Measurements from ENCODE around the gene ANO10. TPM values are rescaled to one million over a fixed set of nuclear protein-coding genes. Genes with fewer than 3 reads are reported as not detected.
A peak's percentile ranks its signal among the peaks of the same experiment; 100 is the strongest.

ANO10 gene
- total RNA-seq, 3 donors from 2014 or later = 27.4 to 31.8 (median 28.5) TPM

DNA sequence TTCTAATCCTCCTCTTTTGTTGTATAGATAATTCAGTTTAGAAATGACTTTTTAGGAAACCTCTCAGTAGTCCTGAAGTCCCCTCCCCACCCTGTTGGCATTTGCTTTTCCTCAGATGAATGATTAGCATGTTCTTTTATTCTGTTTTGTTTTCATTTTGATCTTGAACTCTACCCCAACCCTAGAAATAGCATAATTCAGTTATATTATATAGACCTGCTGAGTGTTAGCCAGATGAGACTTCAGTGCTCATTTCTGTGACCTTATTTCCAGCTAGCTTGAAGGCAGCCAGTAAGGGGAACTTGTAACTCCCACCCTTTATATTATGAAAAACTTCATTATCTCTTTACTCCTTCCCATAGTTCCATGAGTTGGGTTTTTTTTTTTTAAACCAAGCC lies 294.2 kb downstream of the ANO10 start:
- H3K4me3 ChIP-seq = no peak overlapping the region
- DNase-seq (ENCODE audit: low spot score in 2 of 2) = no peak
- peak overlapping the region in 1 of 2 donors; percentile 38 for H3K27ac ChIP-seq
- peaks cover 0 to 12% of the 10 kb centered on the region in 2 donors for H3K4me1 ChIP-seq
- TF ChIP-seq POLR2A (IDR thresholded peaks at IDR 0.05) (no peak), POLR2AphosphoS5 (IDR thresholded peaks at IDR 0.05) (no peak)
- TF ChIP-seq, protein P1, sequence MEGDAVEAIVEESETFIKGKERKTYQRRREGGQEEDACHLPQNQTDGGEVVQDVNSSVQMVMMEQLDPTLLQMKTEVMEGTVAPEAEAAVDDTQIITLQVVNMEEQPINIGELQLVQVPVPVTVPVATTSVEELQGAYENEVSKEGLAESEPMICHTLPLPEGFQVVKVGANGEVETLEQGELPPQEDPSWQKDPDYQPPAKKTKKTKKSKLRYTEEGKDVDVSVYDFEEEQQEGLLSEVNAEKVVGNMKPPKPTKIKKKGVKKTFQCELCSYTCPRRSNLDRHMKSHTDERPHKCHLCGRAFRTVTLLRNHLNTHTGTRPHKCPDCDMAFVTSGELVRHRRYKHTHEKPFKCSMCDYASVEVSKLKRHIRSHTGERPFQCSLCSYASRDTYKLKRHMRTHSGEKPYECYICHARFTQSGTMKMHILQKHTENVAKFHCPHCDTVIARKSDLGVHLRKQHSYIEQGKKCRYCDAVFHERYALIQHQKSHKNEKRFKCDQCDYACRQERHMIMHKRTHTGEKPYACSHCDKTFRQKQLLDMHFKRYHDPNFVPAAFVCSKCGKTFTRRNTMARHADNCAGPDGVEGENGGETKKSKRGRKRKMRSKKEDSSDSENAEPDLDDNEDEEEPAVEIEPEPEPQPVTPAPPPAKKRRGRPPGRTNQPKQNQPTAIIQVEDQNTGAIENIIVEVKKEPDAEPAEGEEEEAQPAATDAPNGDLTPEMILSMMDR (IDR thresholded peaks at IDR 0.05) = no peak
- H3K9me3 ChIP-seq = no peaks in the 10 kb centered on the region
- H3K36me3 ChIP-seq = no peaks in the 10 kb centered on the region
- intact Hi-C loops (cut with DNase I; ENCODE audit: low total_unique reads) = no loop called here
- H3K27me3 ChIP-seq = no peaks in the 10 kb centered on the region

DNA sequence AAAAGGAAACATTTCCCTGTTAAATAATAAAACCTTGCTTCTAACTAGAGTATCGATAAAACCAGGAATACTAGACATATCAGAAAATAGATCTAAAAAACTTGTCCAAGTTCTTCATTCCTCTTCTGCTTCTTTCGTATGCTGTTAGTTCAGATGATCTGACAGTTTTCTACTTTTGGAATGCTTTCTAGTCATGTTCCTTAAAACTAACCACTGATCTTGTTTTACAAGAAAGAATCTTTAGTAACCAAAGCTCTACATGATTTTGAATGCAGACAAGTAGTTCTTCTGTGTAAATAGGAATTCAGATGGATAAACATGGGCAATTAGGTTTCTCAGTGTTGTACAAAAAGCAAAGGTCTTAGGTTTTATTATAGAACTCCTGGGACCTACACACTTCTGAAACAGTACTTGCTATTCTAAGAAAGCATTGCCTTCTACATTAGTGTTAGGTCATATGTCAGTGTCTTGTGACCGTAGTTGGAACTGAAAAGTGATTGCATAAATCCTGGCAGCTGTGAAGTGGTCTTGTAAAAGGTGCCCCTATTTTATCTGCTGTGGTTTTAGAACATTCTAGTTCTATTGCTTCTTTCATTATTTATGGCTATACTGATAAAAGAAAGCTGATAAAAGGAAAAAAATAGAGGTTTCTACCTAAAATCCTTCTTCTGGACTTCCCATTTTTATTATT lies 294.8 kb downstream of the ANO10 start:
- no peaks in the 10 kb centered on the region for H3K9me3 ChIP-seq
- DNase-seq (ENCODE audit: low spot score in 2 of 2) = no peak
- no peaks in the 10 kb centered on the region for H3K36me3 ChIP-seq
- no peaks in the 10 kb centered on the region for H3K27me3 ChIP-seq
- intact Hi-C loops (cut with DNase I; ENCODE audit: low total_unique reads) = no loop called here
- H3K4me3 ChIP-seq = peak overlapping the region in 1 of 3 donors; percentile 6
- TF ChIP-seq POLR2AphosphoS5 (IDR thresholded peaks at IDR 0.05) (no peak), POLR2A (IDR thresholded peaks at IDR 0.05) (no peak)
- TF ChIP-seq, protein P1 (IDR thresholded peaks at IDR 0.05) = no peak
- H3K4me1 ChIP-seq = peaks cover 0 to 12% of the 10 kb centered on the region in 2 donors
- H3K27ac ChIP-seq = peak overlapping the region; percentile 38 to 45

DNA sequence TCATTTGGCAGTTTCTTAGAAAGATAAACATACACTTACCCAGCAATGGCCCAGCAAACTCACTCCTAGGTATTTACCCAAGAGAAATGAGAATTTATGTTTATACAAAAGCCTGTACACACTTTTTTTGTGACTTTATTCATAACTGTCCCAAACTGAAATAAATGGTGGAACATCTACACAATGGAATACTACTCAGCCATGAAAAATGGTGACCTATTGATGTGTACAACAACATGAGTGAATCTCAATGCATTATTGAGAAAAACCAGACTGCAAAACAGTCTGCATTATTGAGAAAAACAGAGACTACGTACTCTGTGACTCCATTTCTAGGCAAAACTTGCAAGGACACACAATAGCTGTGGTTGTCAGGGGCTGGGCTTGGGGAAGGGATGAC lies 298.3 kb downstream of the ANO10 start:
- Histone ChIP-seq H3K4me3 (no peak overlapping the region), H3K4me1 (peaks cover 0 to 12% of the 10 kb centered on the region in 2 donors), H3K27me3 (no peaks in the 10 kb centered on the region), H3K36me3 (no peaks in the 10 kb centered on the region), H3K27ac (no peak overlapping the region), H3K9me3 (no peaks in the 10 kb centered on the region)
- intact Hi-C loops (cut with DNase I; ENCODE audit: low total_unique reads) = no loop called here
- no peak for TF ChIP-seq POLR2A (IDR thresholded peaks at IDR 0.05)
- no peak for TF ChIP-seq POLR2AphosphoS5 (IDR thresholded peaks at IDR 0.05)
- TF ChIP-seq, protein P1 (IDR thresholded peaks at IDR 0.05) = no peak
- no peak for DNase-seq (ENCODE audit: low spot score in 2 of 2)

DNA sequence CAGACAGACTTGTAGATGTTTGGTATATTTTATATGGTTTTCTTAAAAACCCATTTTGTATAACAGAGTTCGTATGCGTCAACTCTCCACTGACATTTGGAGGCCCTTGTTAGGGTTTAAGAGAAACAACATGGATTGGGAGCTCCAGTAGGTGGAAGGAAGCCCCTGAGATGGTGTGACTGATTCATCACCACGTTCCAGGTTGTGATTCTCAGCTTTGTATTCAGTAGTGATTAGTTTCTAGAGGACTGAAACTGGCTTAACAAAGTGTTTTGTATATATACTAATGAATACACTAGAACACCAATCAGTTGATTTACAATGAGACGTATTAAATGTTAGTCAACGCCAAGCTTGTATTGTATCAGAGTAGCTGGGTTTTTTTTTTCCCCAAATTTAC lies 301.5 kb downstream of the ANO10 start:
- DNase-seq (ENCODE audit: low spot score in 2 of 2) = no peak
- Histone ChIP-seq H3K27ac (no peak overlapping the region), H3K27me3 (no peaks in the 10 kb centered on the region), H3K4me3 (no peak overlapping the region), H3K36me3 (no peaks in the 10 kb centered on the region), H3K9me3 (no peaks in the 10 kb centered on the region), H3K4me1 (no peaks in the 10 kb centered on the region)
- intact Hi-C loops (cut with DNase I; ENCODE audit: low total_unique reads) = no loop called here
- TF ChIP-seq POLR2AphosphoS5 (IDR thresholded peaks at IDR 0.05) = no peak
- TF ChIP-seq POLR2A (IDR thresholded peaks at IDR 0.05) = no peak
- TF ChIP-seq, protein P1 (IDR thresholded peaks at IDR 0.05) = no peak

DNA sequence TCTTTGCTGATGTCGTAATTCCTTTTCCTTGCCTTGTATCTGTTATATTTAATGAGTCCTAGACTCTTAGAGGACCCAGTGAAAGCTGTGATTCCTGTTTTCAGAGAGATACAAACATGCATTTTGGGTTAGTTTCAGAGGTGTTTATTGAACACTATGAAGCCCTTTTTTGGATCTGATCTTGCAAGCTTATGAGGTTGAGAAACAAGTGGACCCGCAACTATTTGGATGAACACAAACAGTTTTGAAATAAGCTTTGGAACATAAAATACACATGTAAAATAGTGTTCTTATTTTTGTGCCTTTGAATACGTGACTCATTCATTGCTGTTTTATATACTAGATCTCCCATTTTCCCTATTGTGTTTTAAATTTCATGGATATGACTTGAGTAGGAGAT lies 302.0 kb downstream of the ANO10 start:
- Histone ChIP-seq H3K4me1 (no peaks in the 10 kb centered on the region), H3K27me3 (no peaks in the 10 kb centered on the region), H3K4me3 (no peak overlapping the region), H3K27ac (peak overlapping the region in 1 of 2 donors; percentile 40), H3K9me3 (no peaks in the 10 kb centered on the region), H3K36me3 (no peaks in the 10 kb centered on the region)
- intact Hi-C loops (cut with DNase I; ENCODE audit: low total_unique reads) = no loop called here
- DNase-seq (ENCODE audit: low spot score in 2 of 2) = no peak
- TF ChIP-seq POLR2A (IDR thresholded peaks at IDR 0.05) (no peak), POLR2AphosphoS5 (IDR thresholded peaks at IDR 0.05) (no peak)
- TF ChIP-seq, protein P1 (IDR thresholded peaks at IDR 0.05) = no peak
